C4-2B (cell line): ENCODE data around the gene CLDND1.

Experiments used
- CTCF ChIP-seq: fragments of 450-650 bp; conservative IDR thresholded peaks from 2 replicates; pipeline ENCODE4 v1.5.1; 2017; ENCODE audit warnings: mild to moderate bottlenecking
- ZFX ChIP-seq: fragments of 450-650 bp; IDR thresholded peaks from 2 replicates; pipeline ENCODE4 v1.6.1; 2017

GRCh38 chr3:98551754-98552153, 29.1 kb upstream of the CLDND1 start:
- TF ChIP-seq CTCF (no peak), ZFX (no peak)
